Measurements from ENCODE around the gene ZNF143. TPM values are rescaled to one million over a fixed set of nuclear protein-coding genes. Genes with fewer than 3 reads are reported as not detected.

ZNF143 gene
- total and polyA plus RNA-seq, 2 of the 13 experiments (the other 11 are each of a cell fraction or from before 2014, with no cell fraction given) = 22.4 to 35.6 TPM

- H3K27ac ChIP-seq (ENCODE audit: extremely low read length, insufficient read depth, low read length) = peak overlapping the region; percentile 99
- BruUV-seq (replicated peaks) = TSS peak; percentile 93
- peaks cover 44% of the 10 kb centered on the region for H3K79me2 ChIP-seq (ENCODE audit: insufficient read depth, low read length)
- peak overlapping the region; percentile 100 for H3K9ac ChIP-seq (ENCODE audit: insufficient read depth, low read depth, low read length)
- peak overlapping the region; percentile 97 to 98 (median 98) for H3K4me3 ChIP-seq (replicated peaks in 1 of 3; ENCODE audit: insufficient read depth in 1 of 3, low read depth in 2 of 3, low read length in 3 of 3)
- H3K36me3 ChIP-seq (replicated peaks in 1 of 2; ENCODE audit: control insufficient read depth in 1 of 2, insufficient read depth in 2 of 2, low read length in 2 of 2) = no peaks in the 10 kb centered on the region
- under 1% methylated on average over 23 of the region's 23 CpGs for WGBS (ENCODE audit: low lambda C conversion rate)
- no peak overlapping the region for H2AFZ ChIP-seq (ENCODE audit: low read length)
- H3K27me3 ChIP-seq (ENCODE audit: control insufficient read depth in 1 of 2, insufficient read depth in 2 of 2, low read length in 2 of 2) = no peaks in the 10 kb centered on the region; a peak in 1 of 5 replicates
- no peaks in the 10 kb centered on the region for H4K20me1 ChIP-seq (ENCODE audit: insufficient read depth, low read length)
- intact Hi-C loops (cut with micrococcal nuclease; ENCODE audit: unreplicated experiment) = loop anchor here (5.0 kb wide), 3 partner anchors 48 to 848 kb away; partner anchors contain the start of genes ADM and WEE1
- peak; percentile 35 for DNase-seq (ENCODE audit: low spot score)
- in situ Hi-C loops (cut with HindIII; ENCODE audit: extremely low pct_ligation_motif_present, low pct_unique_long_range_greater_than_20kb) = no loop called here
- peaks cover 22% of the 10 kb centered on the region for H3K4me1 ChIP-seq (ENCODE audit: insufficient read depth, low read length)
- CTCF ChIA-PET (ENCODE audit: low intra/inter-chr PET ratio, low total read pairs) = no interaction called here
- ATAC-seq = no peak
- POLR2A ChIA-PET = interaction anchor here (0.6 to 3.4 kb wide), 37 partner anchors 10 to 845 kb away, joined by 3 to 37 read pairs (median 7); partner anchors contain the start of genes ADM, DENND5A, IPO7 and TMEM41B
- FAIRE-seq = no peak
- H3K9me3 ChIP-seq (ENCODE audit: low read length) = no peaks in the 10 kb centered on the region
- peak overlapping the region; percentile 67 for H3K4me2 ChIP-seq (ENCODE audit: low read depth, low read length)
- TF ChIP-seq ZSCAN5A (CRISPR knock-in tag; IDR thresholded peaks at IDR 0.05; ENCODE audit: borderline replicate concordance) (0 out of 2 replicates have a peak, but pooled peaks have one; percentile 13), RBFOX2 (IDR thresholded peaks at IDR 0.05; ENCODE audit: low read depth, low read length) (peak; percentile 32; the same call in 1 of the 2 replicates), GPN1 (CRISPR knock-in tag; IDR thresholded peaks at IDR 0.05; ENCODE audit: borderline replicate concordance) (no peak), POGK (CRISPR knock-in tag; conservative IDR thresholded peaks at IDR 0.05) (0 out of 2 replicates have a peak, but pooled peaks have one; percentile 26), ZNF326 (CRISPR knock-in tag; IDR thresholded peaks at IDR 0.05; ENCODE audit: borderline replicate concordance) (no peak), POLR2AphosphoS5 (IDR thresholded peaks at IDR 0.05; ENCODE audit: low read depth, low read length) (peak; percentile 37; the same call in 1 of the 2 replicates), ZNF878 (CRISPR knock-in tag; IDR thresholded peaks at IDR 0.05) (0 out of 2 replicates have a peak, but pooled peaks have one; percentile 42), ZNF605 (CRISPR knock-in tag; IDR thresholded peaks at IDR 0.05) (peak; percentile 34; the same call in 1 of the 2 replicates), ZC3H4 (CRISPR knock-in tag; IDR thresholded peaks at IDR 0.05; ENCODE audit: borderline replicate concordance) (0 out of 2 replicates have a peak, but pooled peaks have one; percentile 15), FOXO4 (CRISPR knock-in tag; conservative IDR thresholded peaks at IDR 0.05) (0 out of 2 replicates have a peak, but pooled peaks have one; percentile 55), MAX (IDR thresholded peaks at IDR 0.05) (no peak), RARG (CRISPR knock-in tag; IDR thresholded peaks at IDR 0.05; ENCODE audit: low read depth) (0 out of 2 replicates have a peak, but pooled peaks have one; percentile 24), HNRNPH1 (optimal IDR thresholded peaks at IDR 0.05; ENCODE audit: low read depth, low read length) (no peak), ZNF781 (CRISPR knock-in tag; IDR thresholded peaks at IDR 0.05; ENCODE audit: borderline replicate concordance, not compliant biosample characterization) (peak; percentile 14), MTA1 (CRISPR knock-in tag; IDR thresholded peaks at IDR 0.05; ENCODE audit: borderline replicate concordance) (0 out of 2 replicates have a peak, but pooled peaks have one; percentile 17), ZBTB43 (CRISPR knock-in tag; conservative IDR thresholded peaks at IDR 0.05) (peak; percentile 60; the same call in 1 of the 2 replicates)
Observed at GRCh38 chr11:9459667-9460321, 1.0 kb upstream of the ZNF143 start.
